ENCODE data around the gene EPM2A. TPM values are rescaled to one million over a fixed set of nuclear protein-coding genes. Genes with fewer than 3 reads are reported as not detected.

Gene EPM2A
- total and polyA plus RNA-seq, 10 of the 15 experiments (the other 5 are each of a cell fraction or from before 2014, with no cell fraction given): 3.4 to 13.0 (median 7.9) TPM

GRCh38 chr6:145735356-145736165 is at the start of gene EPM2A (continued):
- TF ChIP-seq ZNF687 (IDR thresholded peaks at IDR 0.05) (peak; percentile 37), RELA (IDR thresholded peaks at IDR 0.05; ENCODE audit: borderline replicate concordance, partially characterized antibody) (no peak), USF1 (IDR thresholded peaks at IDR 0.05; ENCODE audit: borderline replicate concordance, extremely low read length, insufficient read depth, low read depth, low read length) (peak; percentile 46), PAX5 (IDR thresholded peaks at IDR 0.05; ENCODE audit: borderline replicate concordance, low read depth, low read length) (no peak), SKIL (IDR thresholded peaks at IDR 0.05; ENCODE audit: low read depth, poor library complexity, severe bottlenecking) (no peak), STAT1 (conservative IDR thresholded peaks at IDR 0.05) (no peak), BRCA1 (IDR thresholded peaks at IDR 0.05; ENCODE audit: low read depth, low read length) (no peak), ZBTB4 (CRISPR knock-in tag; IDR thresholded peaks at IDR 0.05) (peak; percentile 14; the same call in 1 of the 2 replicates), SRF (IDR thresholded peaks at IDR 0.05; ENCODE audit: low read depth in 2 of 2, low read length in 2 of 2) (no peak), NFIC (IDR thresholded peaks at IDR 0.05; ENCODE audit: low read depth, low read length) (peak; percentile 68; the same call in 1 of the 2 replicates), BCL3 (IDR thresholded peaks at IDR 0.05; ENCODE audit: borderline replicate concordance, insufficient read depth, low read depth, low read length, poor library complexity, severe bottlenecking) (no peak), ZNF622 (IDR thresholded peaks at IDR 0.05) (no peak), JUND (IDR thresholded peaks at IDR 0.05; ENCODE audit: low read depth, low read length) (no peak), DPF2 (IDR thresholded peaks at IDR 0.05) (0 out of 2 replicates have a peak, but pooled peaks have one; percentile 61)
